PFSK-1 (cell line): Measurements from ENCODE around the gene CUTA.

Experiments
- FOXP2 ChIP-seq: optimal IDR thresholded peaks from 2 replicates; pipeline ENCODE3; 2011; ENCODE audit warnings: borderline replicate concordance, control low read depth, inconsistent platforms; ENCODE audit not compliant: insufficient read depth; ENCODE audit errors: extremely low read length, extremely low read depth
- POLR2AphosphoS5 ChIP-seq: IDR thresholded peaks from 2 replicates; pipeline ENCODE4 v1.6.1; 2012; ENCODE audit warnings: low read depth, mild to moderate bottlenecking, control low read depth, low read length, moderate library complexity
- SIN3A ChIP-seq: IDR thresholded peaks from 2 replicates; pipeline ENCODE4 v1.6.1; 2012; ENCODE audit warnings: mild to moderate bottlenecking, low read length, moderate library complexity, borderline replicate concordance; ENCODE audit not compliant: insufficient read depth
- TAF1 ChIP-seq: IDR thresholded peaks from 2 replicates; pipeline ENCODE4 v1.6.1; 2012; ENCODE audit warnings: low read length, control low read depth, borderline replicate concordance; ENCODE audit not compliant: insufficient read depth
- TF ChIP-seq, protein P1 (sequence below), 2 experiments: IDR thresholded peaks; 2 replicates each; pipeline versions ENCODE4 v1.6.1 to v1.8.0; 2011 to 2012; ENCODE audit warnings: low read depth in 2 of 2, low read length in 2 of 2, control low read depth in 1 of 2, inconsistent platforms in 1 of 2, mild to moderate bottlenecking in 1 of 2, moderate library complexity in 1 of 2; ENCODE audit not compliant: insufficient read depth in 1 of 2

Gene CUTA

DNA sequence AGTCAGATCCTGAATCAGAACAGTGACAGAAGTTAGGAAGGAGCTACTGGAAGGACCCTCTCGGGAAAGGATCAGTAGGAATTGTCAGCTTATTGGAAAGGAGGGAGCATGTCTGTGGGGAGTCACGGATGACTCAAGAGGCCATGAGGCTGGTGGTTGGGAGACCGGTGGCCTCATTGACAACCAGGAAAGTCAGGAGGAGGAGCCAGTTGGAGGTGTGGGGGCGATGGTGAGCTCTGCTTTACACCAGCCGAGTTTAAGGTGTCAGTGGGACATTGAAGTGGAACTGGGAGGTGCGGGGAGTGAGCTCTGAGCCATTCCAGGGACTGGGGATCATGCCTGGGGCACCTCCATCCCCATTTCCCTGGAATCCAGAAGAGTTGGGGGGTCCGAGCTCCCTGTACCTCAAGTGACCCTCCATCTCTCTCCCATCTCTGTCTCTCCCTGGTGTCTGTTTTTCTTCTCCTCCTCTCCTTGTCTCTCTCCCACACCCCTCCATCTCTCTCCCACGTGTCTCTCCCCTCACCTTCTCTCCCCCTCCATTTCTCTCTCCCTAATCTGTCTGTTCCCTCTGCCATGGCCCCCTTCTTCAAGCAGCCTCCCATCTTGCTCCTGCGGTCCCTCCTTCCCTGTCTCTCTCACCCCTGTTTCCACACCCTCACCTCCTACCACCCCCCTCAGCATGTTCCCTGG is 22.2 kb upstream of the CUTA start:
- TF ChIP-seq SIN3A (no peak), TAF1 (no peak), FOXP2 (no peak), POLR2AphosphoS5 (no peak)
- TF ChIP-seq, protein P1, sequence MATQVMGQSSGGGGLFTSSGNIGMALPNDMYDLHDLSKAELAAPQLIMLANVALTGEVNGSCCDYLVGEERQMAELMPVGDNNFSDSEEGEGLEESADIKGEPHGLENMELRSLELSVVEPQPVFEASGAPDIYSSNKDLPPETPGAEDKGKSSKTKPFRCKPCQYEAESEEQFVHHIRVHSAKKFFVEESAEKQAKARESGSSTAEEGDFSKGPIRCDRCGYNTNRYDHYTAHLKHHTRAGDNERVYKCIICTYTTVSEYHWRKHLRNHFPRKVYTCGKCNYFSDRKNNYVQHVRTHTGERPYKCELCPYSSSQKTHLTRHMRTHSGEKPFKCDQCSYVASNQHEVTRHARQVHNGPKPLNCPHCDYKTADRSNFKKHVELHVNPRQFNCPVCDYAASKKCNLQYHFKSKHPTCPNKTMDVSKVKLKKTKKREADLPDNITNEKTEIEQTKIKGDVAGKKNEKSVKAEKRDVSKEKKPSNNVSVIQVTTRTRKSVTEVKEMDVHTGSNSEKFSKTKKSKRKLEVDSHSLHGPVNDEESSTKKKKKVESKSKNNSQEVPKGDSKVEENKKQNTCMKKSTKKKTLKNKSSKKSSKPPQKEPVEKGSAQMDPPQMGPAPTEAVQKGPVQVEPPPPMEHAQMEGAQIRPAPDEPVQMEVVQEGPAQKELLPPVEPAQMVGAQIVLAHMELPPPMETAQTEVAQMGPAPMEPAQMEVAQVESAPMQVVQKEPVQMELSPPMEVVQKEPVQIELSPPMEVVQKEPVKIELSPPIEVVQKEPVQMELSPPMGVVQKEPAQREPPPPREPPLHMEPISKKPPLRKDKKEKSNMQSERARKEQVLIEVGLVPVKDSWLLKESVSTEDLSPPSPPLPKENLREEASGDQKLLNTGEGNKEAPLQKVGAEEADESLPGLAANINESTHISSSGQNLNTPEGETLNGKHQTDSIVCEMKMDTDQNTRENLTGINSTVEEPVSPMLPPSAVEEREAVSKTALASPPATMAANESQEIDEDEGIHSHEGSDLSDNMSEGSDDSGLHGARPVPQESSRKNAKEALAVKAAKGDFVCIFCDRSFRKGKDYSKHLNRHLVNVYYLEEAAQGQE (IDR thresholded peaks at IDR 0.05; ENCODE audit: insufficient read depth in 1 of 2, low read depth in 2 of 2, low read length in 2 of 2) = no peak

DNA sequence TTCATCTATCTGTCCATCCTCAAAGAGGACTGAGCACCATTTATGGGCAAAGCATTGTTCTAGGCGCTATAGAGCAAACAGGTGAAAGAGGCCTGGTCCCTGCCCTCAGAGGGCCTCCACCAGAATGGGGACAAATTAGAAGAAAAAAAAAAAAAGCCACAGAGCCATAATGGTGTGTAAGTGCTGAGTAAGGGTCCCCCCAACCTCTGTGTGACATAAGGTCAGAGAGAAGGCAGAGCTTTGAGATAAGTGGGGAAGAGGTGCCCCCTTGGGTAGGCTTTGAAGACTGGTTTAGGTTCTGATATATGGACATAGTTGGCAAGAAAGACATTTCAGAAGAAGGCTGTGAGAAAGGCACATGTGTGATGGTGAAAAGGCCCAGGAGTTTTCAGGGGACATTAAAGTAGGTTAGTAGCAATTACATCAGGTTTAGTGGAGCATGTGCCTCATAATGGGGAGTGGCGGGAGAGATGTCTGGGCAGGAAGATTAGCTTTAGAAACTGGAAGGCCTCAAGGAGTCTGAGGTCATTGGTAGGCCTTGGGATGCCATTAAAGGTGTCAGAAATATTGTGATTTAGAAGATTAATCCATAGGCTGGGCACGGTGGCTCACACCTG is 21.2 kb upstream of the CUTA start:
- TF ChIP-seq POLR2AphosphoS5 (no peak), TAF1 (no peak), SIN3A (no peak), FOXP2 (no peak)
- TF ChIP-seq, protein P1 (IDR thresholded peaks at IDR 0.05; ENCODE audit: insufficient read depth in 1 of 2, low read depth in 2 of 2, low read length in 2 of 2) = no peak

DNA sequence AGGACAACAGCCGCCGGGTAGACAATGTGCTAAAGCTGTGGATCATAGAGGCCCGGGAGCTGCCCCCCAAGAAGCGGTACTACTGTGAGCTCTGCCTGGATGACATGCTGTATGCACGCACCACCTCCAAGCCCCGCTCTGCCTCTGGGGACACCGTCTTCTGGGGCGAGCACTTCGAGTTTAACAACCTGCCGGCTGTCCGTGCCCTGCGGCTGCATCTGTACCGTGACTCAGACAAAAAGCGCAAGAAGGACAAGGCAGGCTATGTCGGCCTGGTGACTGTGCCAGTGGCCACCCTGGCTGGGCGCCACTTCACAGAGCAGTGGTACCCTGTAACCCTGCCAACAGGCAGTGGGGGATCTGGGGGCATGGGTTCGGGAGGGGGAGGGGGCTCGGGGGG is 19.8 kb upstream of the CUTA start:
- TF ChIP-seq TAF1 (no peak), POLR2AphosphoS5 (no peak), SIN3A (no peak), FOXP2 (no peak)
- TF ChIP-seq, protein P1 (IDR thresholded peaks at IDR 0.05; ENCODE audit: insufficient read depth in 1 of 2, low read depth in 2 of 2, low read length in 2 of 2) = no peak

DNA sequence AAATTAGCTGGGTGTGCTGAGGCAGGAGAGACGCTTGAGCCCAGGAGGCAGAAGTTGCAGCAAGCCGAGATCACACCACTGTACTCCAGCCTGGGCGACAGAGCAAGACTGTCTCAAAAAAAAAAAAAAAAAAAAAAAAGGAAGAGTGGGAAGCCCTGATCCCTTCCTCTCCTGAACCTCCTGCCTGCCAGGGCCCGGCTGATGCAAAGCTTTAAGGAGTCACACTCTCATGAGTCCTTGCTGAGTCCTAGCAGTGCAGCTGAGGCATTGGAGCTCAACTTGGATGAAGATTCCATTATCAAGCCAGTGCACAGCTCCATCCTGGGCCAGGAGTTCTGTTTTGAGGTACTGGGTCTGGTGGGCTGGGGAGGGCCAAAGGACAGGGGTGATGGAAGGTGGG is 17.1 kb upstream of the CUTA start:
- TF ChIP-seq, protein P1 (IDR thresholded peaks at IDR 0.05; ENCODE audit: insufficient read depth in 1 of 2, low read depth in 2 of 2, low read length in 2 of 2) = no peak
- no peak for TF ChIP-seq SIN3A
- no peak for TF ChIP-seq FOXP2
- TF ChIP-seq POLR2AphosphoS5 = no peak
- no peak for TF ChIP-seq TAF1
